K562 (cell line): Measurements from ENCODE around the gene PACRG.
A peak's percentile ranks its signal among the peaks of the same experiment; 100 is the strongest.

Source experiments
- EGR1 ChIP-seq: fragments of 450-650 bp; conservative IDR thresholded peaks from 2 replicates; pipeline ENCODE4 v1.6.1; 2017; ENCODE audit warnings: mild to moderate bottlenecking
- ELF4 ChIP-seq: fragments of 450-650 bp; formaldehyde crosslinking; IDR thresholded peaks from 2 replicates; pipeline ENCODE4 v1.4.0; 2022; ENCODE audit warnings: missing genetic modification characterization
- FOXM1 ChIP-seq, 2 experiments: fragments of 450-650 bp in 1 of 2; sonication (generic) in 1 of 2; formaldehyde crosslinking in 1 of 2; IDR thresholded peaks; 2 replicates each; pipeline versions ENCODE4 v1.6.1 to v1.9.0; 2017 to 2022; ENCODE audit warnings: low read depth in 2 of 2, mild to moderate bottlenecking in 2 of 2, missing genetic modification reagents in 1 of 2, moderate library complexity in 1 of 2
- HBP1 ChIP-seq: fragments of 450-650 bp; formaldehyde crosslinking; IDR thresholded peaks from 2 replicates; pipeline ENCODE4 v1.4.0; 2022; ENCODE audit warnings: missing genetic modification characterization
- MAFK ChIP-seq: IDR thresholded peaks from 2 replicates; pipeline ENCODE4 v1.6.1; 2011; ENCODE audit warnings: low read length, improper control_type of control experiment
- RREB1 ChIP-seq: fragments of 250-450 bp; sonication (Bioruptor Pico); IDR thresholded peaks from 2 replicates; pipeline ENCODE4 v1.4.0; 2020
- SIX5 ChIP-seq, 2 experiments: IDR thresholded peaks; 2 replicates each; pipeline ENCODE4 v1.6.1; 2011; ENCODE audit warnings: low read length in 2 of 2, borderline replicate concordance in 1 of 2, low read depth in 1 of 2, mild to moderate bottlenecking in 1 of 2, moderate library complexity in 1 of 2; ENCODE audit not compliant: insufficient read depth in 1 of 2
- SMAD1 ChIP-seq: fragments of 150-350 bp; IDR thresholded peaks from 2 replicates; pipeline ENCODE4 v1.6.1; 2014; ENCODE audit warnings: low read length, low read depth; ENCODE audit not compliant: partially characterized antibody
- SREBF2 ChIP-seq: sonication (generic); formaldehyde crosslinking; IDR thresholded peaks from 2 replicates; pipeline ENCODE4 v1.4.0; 2020; ENCODE audit warnings: mild to moderate bottlenecking, missing genetic modification reagents
- TCF7 ChIP-seq: sonication (generic); IDR thresholded peaks from 2 replicates; pipeline ENCODE4 v1.6.1; 2016; ENCODE audit warnings: antibody characterized with exemption, borderline replicate concordance
- ZFP91 ChIP-seq: sonication (generic); formaldehyde crosslinking; IDR thresholded peaks from 2 replicates; pipeline ENCODE4 v1.8.0; 2022; ENCODE audit warnings: mild to moderate bottlenecking, missing genetic modification reagents

GRCh38 chr6:163180874-163181541 is 453.2 kb downstream of the PACRG start:
- no peak for TF ChIP-seq EGR1
- TF ChIP-seq RREB1 (CRISPR knock-in tag) = peak; percentile 96
- no peak for TF ChIP-seq FOXM1 (IDR thresholded peaks at IDR 0.05; ENCODE audit: low read depth)
- TF ChIP-seq FOXM1 (CRISPR knock-in tag; IDR thresholded peaks at IDR 0.05; ENCODE audit: low read depth) = no peak
- TF ChIP-seq SREBF2 (CRISPR knock-in tag) = no peak
- TF ChIP-seq ELF4 (CRISPR knock-in tag) = peak; percentile 46; the same call in 1 of the 2 replicates
- TF ChIP-seq HBP1 (CRISPR knock-in tag) = peak; percentile 81
- TF ChIP-seq SMAD1 = no peak
- TF ChIP-seq SIX5 (IDR thresholded peaks at IDR 0.05; ENCODE audit: borderline replicate concordance in 1 of 2, insufficient read depth in 1 of 2, low read depth in 1 of 2, low read length in 2 of 2) = no peak
- no peak; the same call in 1 of the 2 replicates for TF ChIP-seq TCF7
- no peak for TF ChIP-seq ZFP91 (CRISPR knock-in tag)
- no peak for TF ChIP-seq MAFK
